HEK293 (cell line): ENCODE data around the gene NGLY1.

Experiments
- BCL11A ChIP-seq: fragments of 450-650 bp; formaldehyde crosslinking; IDR thresholded peaks from 2 replicates; pipeline ENCODE4 v1.5.1; 2016; ENCODE audit warnings: low read depth, missing biosample characterization, missing genetic modification characterization
- BCL11B ChIP-seq: fragments of 450-650 bp; formaldehyde crosslinking; IDR thresholded peaks from 2 replicates; pipeline ENCODE4 v1.5.1; 2016; ENCODE audit warnings: low read depth, missing biosample characterization, missing genetic modification characterization
- CTCF ChIP-seq: fragments of 450-650 bp; formaldehyde crosslinking; IDR thresholded peaks from 2 replicates; pipeline ENCODE4 v1.5.1; 2016; ENCODE audit warnings: missing biosample characterization, missing genetic modification characterization
- KLF8 ChIP-seq: fragments of 450-650 bp; formaldehyde crosslinking; IDR thresholded peaks from 2 replicates; pipeline ENCODE4 v1.5.1; 2016; ENCODE audit warnings: missing biosample characterization, missing genetic modification characterization
- ZBTB17 ChIP-seq: fragments of 450-650 bp; formaldehyde crosslinking; IDR thresholded peaks from 2 replicates; pipeline ENCODE4 v1.5.1; 2016; ENCODE audit warnings: missing biosample characterization, missing genetic modification characterization
- ZFP41 ChIP-seq: fragments of 450-650 bp; formaldehyde crosslinking; IDR thresholded peaks from 2 replicates; pipeline ENCODE4 v1.5.1; 2016; ENCODE audit warnings: missing biosample characterization, missing genetic modification characterization, borderline replicate concordance
- ZFP69B ChIP-seq: fragments of 450-650 bp; formaldehyde crosslinking; IDR thresholded peaks from 2 replicates; pipeline ENCODE4 v1.5.1; 2016; ENCODE audit warnings: missing biosample characterization, missing genetic modification characterization
- ZNF140 ChIP-seq: fragments of 450-650 bp; formaldehyde crosslinking; IDR thresholded peaks from 2 replicates; pipeline ENCODE4 v1.5.1; 2016; ENCODE audit warnings: missing biosample characterization, missing genetic modification characterization
- ZNF157 ChIP-seq: fragments of 450-650 bp; formaldehyde crosslinking; IDR thresholded peaks from 2 replicates; pipeline ENCODE4 v1.5.1; 2016; ENCODE audit warnings: missing biosample characterization, missing genetic modification characterization
- ZNF174 ChIP-seq: fragments of 450-650 bp; formaldehyde crosslinking; IDR thresholded peaks from 2 replicates; pipeline ENCODE4 v1.5.0; 2017; ENCODE audit warnings: missing biosample characterization, mild to moderate bottlenecking, missing genetic modification characterization
- ZNF571 ChIP-seq: fragments of 450-650 bp; formaldehyde crosslinking; IDR thresholded peaks from 2 replicates; pipeline ENCODE4 v1.5.0; 2017; ENCODE audit warnings: missing biosample characterization, missing genetic modification characterization
- ZNF600 ChIP-seq: fragments of 450-650 bp; formaldehyde crosslinking; IDR thresholded peaks from 2 replicates; pipeline ENCODE4 v1.5.1; 2016; ENCODE audit warnings: missing biosample characterization, missing genetic modification characterization
- ZNF660 ChIP-seq: fragments of 450-650 bp; IDR thresholded peaks from 2 replicates; pipeline ENCODE4 v1.5.1; 2018; ENCODE audit warnings: missing biosample characterization, mild to moderate bottlenecking, missing genetic modification characterization

GRCh38 chr3:25749031-25749581 is 34.1 kb downstream of the NGLY1 start:
- TF ChIP-seq CTCF (tag by site-specific recombination) (no peak), BCL11B (tag by site-specific recombination) (no peak), ZNF660 (tag by site-specific recombination) (no peak), ZFP69B (tag by site-specific recombination) (no peak), ZNF174 (tag by site-specific recombination) (no peak), ZFP41 (tag by site-specific recombination) (no peak), ZNF140 (tag by site-specific recombination) (no peak), BCL11A (tag by site-specific recombination) (no peak), ZNF157 (tag by site-specific recombination) (no peak), ZNF600 (tag by site-specific recombination) (no peak), ZBTB17 (tag by site-specific recombination) (no peak), ZNF571 (tag by site-specific recombination) (no peak), KLF8 (tag by site-specific recombination) (no peak)
